Neuronal stem cell (in vitro differentiated cells): Measurements from ENCODE around the gene SARS2. TPM values are rescaled to one million over a fixed set of nuclear protein-coding genes. Genes with fewer than 3 reads are reported as not detected.
A peak's percentile ranks its signal among the peaks of the same experiment; 100 is the strongest.

Source experiments
- DNase-seq: peaks from one replicate; pipeline ENCODE4 v3.0.0-alpha.2; 2013; ENCODE audit warnings: low spot score
- H2AFZ ChIP-seq: one replicate; pipeline ENCODE4 v1.6.1; 2013; ENCODE audit warnings: mild to moderate bottlenecking, low read length, inconsistent platforms
- H2AK5ac ChIP-seq: 2 replicates; pipeline ENCODE4 v1.6.1; 2013; ENCODE audit warnings: low read depth, mild to moderate bottlenecking, inconsistent platforms, low read length, moderate library complexity, mixed read lengths
- H2BK120ac ChIP-seq: 2 replicates; pipeline ENCODE4 v1.6.1; 2013; ENCODE audit warnings: low read depth, mild to moderate bottlenecking, inconsistent platforms, low read length, moderate library complexity, mixed read lengths
- H2BK12ac ChIP-seq: one replicate; pipeline ENCODE4 v1.6.1; 2013; ENCODE audit warnings: low read length, inconsistent platforms
- H2BK15ac ChIP-seq: 2 replicates; pipeline ENCODE4 v1.6.1; 2013; ENCODE audit warnings: mild to moderate bottlenecking, low read length, inconsistent platforms, mixed read lengths
- H2BK5ac ChIP-seq: one replicate; pipeline ENCODE4 v1.6.1; 2013; ENCODE audit warnings: inconsistent platforms, mild to moderate bottlenecking, low read length, moderate library complexity
- H3K14ac ChIP-seq: one replicate; pipeline ENCODE4 v1.6.1; 2013; ENCODE audit warnings: low read length, inconsistent platforms
- H3K18ac ChIP-seq: 2 replicates; pipeline ENCODE4 v1.6.1; 2013; ENCODE audit warnings: low read length, inconsistent platforms
- H3K23ac ChIP-seq: 2 replicates; pipeline ENCODE4 v1.6.1; 2013; ENCODE audit warnings: low read depth, mild to moderate bottlenecking, mixed read lengths, low read length, inconsistent platforms; ENCODE audit not compliant: poor library complexity
- H3K27ac ChIP-seq: replicated peaks from 3 replicates; pipeline ENCODE4 v1.5.1; 2013; ENCODE audit warnings: low read length, inconsistent platforms
- H3K27me3 ChIP-seq, 3 experiments: 2 replicates each; pipeline ENCODE4 v1.6.1; 2013; ENCODE audit warnings: low read length in 3 of 3, mild to moderate bottlenecking in 2 of 3, inconsistent platforms in 1 of 3, low read depth in 1 of 3, mixed read lengths in 1 of 3, moderate library complexity in 1 of 3; ENCODE audit not compliant: control insufficient read depth in 3 of 3, insufficient read depth in 3 of 3
- H3K36me3 ChIP-seq, 2 donors: replicated peaks in 1 of 2; 2 replicates each; pipeline ENCODE4 v1.6.1; 2013; ENCODE audit warnings: low read length in 2 of 2; ENCODE audit not compliant: control insufficient read depth in 2 of 2, insufficient read depth in 2 of 2
- H3K4ac ChIP-seq: 2 replicates; pipeline ENCODE4 v1.6.1; 2013; ENCODE audit warnings: inconsistent platforms, mild to moderate bottlenecking, low read length, moderate library complexity
- H3K4me1 ChIP-seq, 2 donors: 1 replicate in 1 of 2; 2 replicates in 1 of 2; pipeline ENCODE4 v1.6.1; 2013; ENCODE audit warnings: low read length in 2 of 2, low read depth in 1 of 2; ENCODE audit not compliant: control insufficient read depth in 2 of 2, insufficient read depth in 1 of 2
- H3K4me2 ChIP-seq: one replicate; pipeline ENCODE4 v1.6.1; 2013; ENCODE audit warnings: mild to moderate bottlenecking, low read length, inconsistent platforms; ENCODE audit not compliant: insufficient read depth, poor library complexity, severe bottlenecking
- H3K4me3 ChIP-seq, 2 donors: 2 replicates each; pipeline ENCODE4 v1.5.1; 2013; ENCODE audit warnings: low read length in 2 of 2, mild to moderate bottlenecking in 2 of 2, inconsistent platforms in 1 of 2, moderate library complexity in 1 of 2
- H3K79me1 ChIP-seq: one replicate; pipeline ENCODE4 v1.6.1; 2013; ENCODE audit warnings: low read depth, mild to moderate bottlenecking, inconsistent platforms, low read length, moderate library complexity
- H3K9ac ChIP-seq: one replicate; pipeline ENCODE4 v1.6.1; 2013; ENCODE audit warnings: mild to moderate bottlenecking, low read depth, low read length, inconsistent platforms; ENCODE audit not compliant: poor library complexity
- H3K9me3 ChIP-seq, 2 donors: replicated peaks in 1 of 2; 2 replicates each; pipeline versions ENCODE3 to v1.6.1; 2013; ENCODE audit warnings: low read length in 2 of 2, mild to moderate bottlenecking in 2 of 2, inconsistent platforms in 1 of 2, low read depth in 1 of 2, mixed read lengths in 1 of 2, moderate library complexity in 1 of 2; ENCODE audit not compliant: control insufficient read depth in 2 of 2, insufficient read depth in 1 of 2
- H4K8ac ChIP-seq: one replicate; pipeline ENCODE4 v1.6.1; 2013; ENCODE audit warnings: low read depth, mild to moderate bottlenecking, inconsistent platforms, low read length, moderate library complexity
- H4K91ac ChIP-seq: one replicate; pipeline ENCODE4 v1.6.1; 2013; ENCODE audit warnings: low read length, low read depth, mild to moderate bottlenecking, inconsistent platforms; ENCODE audit not compliant: poor library complexity
- WGBS, 2 donors: extraction: QIAGEN DNeasy Blood & Tissue Kit; methylation state at CpG; one replicate each; pipeline ENCODE4 v1.1.7; 2013; ENCODE audit warnings: missing lambda C conversion rate in 2 of 2, mixed read lengths in 1 of 2; ENCODE audit not compliant: insufficient read length in 2 of 2, insufficient replicate concordance in 1 of 2; ENCODE audit errors: extremely low coverage in 2 of 2; 5-methylcytosine and 5-hydroxymethylcytosine counted together
- polyA plus RNA-seq, 2 experiments: library from polyadenylated mRNA; stranded (reverse); fragments of 200-250 nt; gene quantifications; one replicate each; pipeline ENCODE4 v1.2.3, GENCODE V29; 2013

Gene SARS2, protein sequence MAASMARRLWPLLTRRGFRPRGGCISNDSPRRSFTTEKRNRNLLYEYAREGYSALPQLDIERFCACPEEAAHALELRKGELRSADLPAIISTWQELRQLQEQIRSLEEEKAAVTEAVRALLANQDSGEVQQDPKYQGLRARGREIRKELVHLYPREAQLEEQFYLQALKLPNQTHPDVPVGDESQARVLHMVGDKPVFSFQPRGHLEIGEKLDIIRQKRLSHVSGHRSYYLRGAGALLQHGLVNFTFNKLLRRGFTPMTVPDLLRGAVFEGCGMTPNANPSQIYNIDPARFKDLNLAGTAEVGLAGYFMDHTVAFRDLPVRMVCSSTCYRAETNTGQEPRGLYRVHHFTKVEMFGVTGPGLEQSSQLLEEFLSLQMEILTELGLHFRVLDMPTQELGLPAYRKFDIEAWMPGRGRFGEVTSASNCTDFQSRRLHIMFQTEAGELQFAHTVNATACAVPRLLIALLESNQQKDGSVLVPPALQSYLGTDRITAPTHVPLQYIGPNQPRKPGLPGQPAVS
- polyA plus RNA-seq (2013, experiment 1 of 2), result 35.8 TPM
- 34.7 TPM for polyA plus RNA-seq (2013, experiment 2 of 2)

DNA sequence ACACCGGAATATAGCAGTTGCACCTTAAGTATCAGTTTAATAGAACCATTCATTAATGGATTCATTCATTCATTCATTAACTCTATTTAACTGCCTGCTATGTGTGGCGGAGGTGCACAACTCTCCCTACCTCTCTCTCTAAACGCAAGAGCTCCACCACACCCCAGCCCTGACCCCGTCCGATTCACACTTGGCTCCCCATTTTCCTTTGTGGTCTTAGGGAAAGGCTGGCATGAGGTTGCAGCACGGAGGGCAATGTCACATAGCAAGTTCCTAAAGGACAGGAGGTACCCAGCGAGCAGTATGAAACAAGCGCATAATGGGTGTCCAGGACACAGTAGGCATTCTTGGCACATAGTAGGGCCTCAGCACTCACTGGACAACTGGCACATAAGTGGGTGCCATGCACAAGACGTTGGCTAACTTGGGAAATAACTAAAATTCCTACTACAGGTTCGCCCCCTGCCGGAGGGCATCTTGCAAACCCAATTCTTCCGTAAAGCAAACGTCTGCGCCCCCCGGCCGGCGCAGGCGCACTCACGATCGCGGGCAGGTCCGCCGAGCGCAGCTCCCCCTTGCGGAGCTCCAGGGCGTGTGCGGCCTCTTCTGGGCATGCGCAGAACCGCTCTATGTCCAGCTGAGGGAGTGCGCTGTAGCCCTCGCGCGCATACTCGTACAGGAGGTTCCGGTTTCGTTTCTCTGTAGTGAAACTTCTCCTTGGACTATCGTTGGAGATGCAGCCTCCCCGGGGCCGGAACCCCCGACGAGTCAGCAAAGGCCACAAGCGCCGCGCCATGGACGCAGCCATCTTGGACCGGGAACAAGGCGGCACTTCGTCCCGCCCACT, at the start of gene SARS2:
Gene SARS2, minus strand, starts transcription at position 835 of the 847 bp plus-strand sequence. Its CDS starts 27 bp downstream, at position 808.
- H2BK120ac ChIP-seq, result no peak within 1 kb of the TSS
- H4K91ac ChIP-seq, result no peak within 1 kb of the TSS
- no peak within 1 kb of the TSS for H3K4ac ChIP-seq
- peak within 1 kb of the TSS; percentile 95 for H3K9ac ChIP-seq
- peaks cover 7% of the 10 kb centered on the region for H3K79me1 ChIP-seq
- peaks cover 18 to 52% of the 10 kb centered on the region in 2 donors for H3K36me3 ChIP-seq
- DNase-seq, result peak; percentile 97
- peak within 1 kb of the TSS; percentile 81 to 90 for H3K4me3 ChIP-seq
- peak within 1 kb of the TSS; percentile 86 for H3K23ac ChIP-seq
- no peak within 1 kb of the TSS for H2BK12ac ChIP-seq
- peak within 1 kb of the TSS; percentile 8 for H2AK5ac ChIP-seq
- peak within 1 kb of the TSS; percentile 83 for H3K4me2 ChIP-seq
- H2AFZ ChIP-seq, result peak within 1 kb of the TSS; percentile 95
- no peak within 1 kb of the TSS for H2BK5ac ChIP-seq
- H3K14ac ChIP-seq, result peak within 1 kb of the TSS; percentile 12
- no peaks in the 10 kb centered on the region for H3K27me3 ChIP-seq
- H2BK15ac ChIP-seq, result no peak within 1 kb of the TSS
- H3K18ac ChIP-seq, result peak within 1 kb of the TSS; percentile 92
- H3K27ac ChIP-seq, result peak within 1 kb of the TSS; percentile 76
- peaks cover 2 to 6% of the 10 kb centered on the region in 2 donors for H3K4me1 ChIP-seq
- peaks cover 6 to 8% of the 10 kb centered on the region in 2 donors for H3K9me3 ChIP-seq
- WGBS, 2 donors, result no CpG with 5 or more reads among the region's 49 CpGs
- H4K8ac ChIP-seq, result no peak within 1 kb of the TSS

DNA sequence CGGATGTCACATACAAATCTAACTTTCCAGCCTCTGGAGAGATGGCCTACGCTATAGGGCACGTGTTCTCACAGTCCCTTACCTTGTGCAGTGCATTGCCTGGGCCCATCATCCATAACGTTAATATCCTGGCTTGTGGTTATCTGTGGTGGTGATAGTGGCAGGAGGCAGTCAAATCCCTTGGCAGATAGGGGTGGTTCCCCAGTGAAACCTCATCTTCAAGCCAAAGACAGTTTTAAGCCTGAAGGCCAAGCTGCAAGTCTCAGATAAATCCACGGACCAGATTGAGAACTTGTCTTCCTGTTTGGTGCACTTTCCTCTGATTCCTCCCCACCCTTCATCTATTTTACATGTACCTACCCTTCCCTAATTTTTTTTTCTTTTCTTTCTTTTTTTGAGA, 49.2 kb upstream of the SARS2 start:
- Histone ChIP-seq H3K27ac (no peak overlapping the region), H3K9me3 (peaks cover 0 to 5% of the 10 kb centered on the region in 2 donors), H2BK15ac (no peak overlapping the region), H2BK5ac (no peak overlapping the region), H4K8ac (no peak overlapping the region), H3K4me2 (no peak overlapping the region), H2BK12ac (no peak overlapping the region), H3K27me3 (peaks cover 0 to 23% (median 0%) of the 10 kb centered on the region in 3 experiments), H2AK5ac (no peak overlapping the region), H3K4ac (no peak overlapping the region), H2AFZ (no peak overlapping the region), H3K4me3 (no peak overlapping the region), H3K14ac (no peak overlapping the region), H3K9ac (no peak overlapping the region), H3K4me1 (peaks cover 0 to 6% of the 10 kb centered on the region in 2 donors), H3K79me1 (peaks cover 1% of the 10 kb centered on the region), H4K91ac (no peak overlapping the region), H3K36me3 (no peaks in the 10 kb centered on the region), H3K23ac (no peak overlapping the region), H2BK120ac (no peak overlapping the region), H3K18ac (no peak overlapping the region)
- WGBS, 2 donors, result no CpG with 5 or more reads among the region's 5 CpGs
- DNase-seq, result no peak

DNA sequence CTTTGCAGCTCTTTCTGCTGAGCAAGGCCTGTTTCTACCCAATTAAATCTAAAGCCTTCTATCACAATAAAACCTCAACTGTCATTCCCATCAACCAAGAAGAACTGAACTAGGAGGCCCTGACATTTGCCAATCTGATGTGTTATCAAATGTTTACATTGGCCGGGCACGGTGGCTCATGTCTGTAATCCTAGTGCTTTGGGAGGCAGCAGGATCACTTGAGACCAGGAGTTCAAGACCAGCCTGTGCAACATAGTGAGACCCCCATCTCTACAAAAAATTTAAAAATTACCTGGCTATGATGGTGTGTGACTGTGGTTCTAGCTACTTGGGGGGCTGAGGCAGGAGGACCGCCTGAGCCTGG, 47.7 kb upstream of the SARS2 start:
- peaks cover 0 to 30% (median 0%) of the 10 kb centered on the region in 3 experiments for H3K27me3 ChIP-seq
- H4K91ac ChIP-seq, result no peak overlapping the region
- H3K9ac ChIP-seq, result no peak overlapping the region
- peaks cover 0 to 5% of the 10 kb centered on the region in 2 donors for H3K9me3 ChIP-seq
- DNase-seq, result no peak
- H4K8ac ChIP-seq, result no peak overlapping the region
- H2BK15ac ChIP-seq, result no peak overlapping the region
- no peak overlapping the region for H3K4ac ChIP-seq
- no peak overlapping the region for H2BK120ac ChIP-seq
- H2AK5ac ChIP-seq, result no peak overlapping the region
- H3K14ac ChIP-seq, result no peak overlapping the region
- no peak overlapping the region for H3K18ac ChIP-seq
- H3K4me2 ChIP-seq, result no peak overlapping the region
- H3K4me3 ChIP-seq, result no peak overlapping the region
- H2AFZ ChIP-seq, result no peak overlapping the region
- H3K23ac ChIP-seq, result no peak overlapping the region
- H3K4me1 ChIP-seq, result peaks cover 0 to 6% of the 10 kb centered on the region in 2 donors
- H3K27ac ChIP-seq, result no peak overlapping the region
- no peak overlapping the region for H2BK5ac ChIP-seq
- peaks cover 1% of the 10 kb centered on the region for H3K79me1 ChIP-seq
- WGBS, 2 donors, result no CpG with 5 or more reads among the region's 3 CpGs
- H3K36me3 ChIP-seq, result no peaks in the 10 kb centered on the region
- no peak overlapping the region for H2BK12ac ChIP-seq
